ENCODE data around the gene PIK3R1.

The PIK3R1 gene

GRCh38 chr5:68297656-68298055 lies 82.1 kb downstream of the PIK3R1 start:
- Histone ChIP-seq H3K4me1 (ENCODE audit: control insufficient read depth, low read depth, low read length) (no peaks in the 10 kb centered on the region), H4K8ac (ENCODE audit: low read depth, low read length) (no peak overlapping the region), H3K79me1 (ENCODE audit: low read length) (no peaks in the 10 kb centered on the region), H3K23ac (ENCODE audit: low read length) (no peak overlapping the region), H3K4ac (ENCODE audit: low read depth, low read length) (no peak overlapping the region), H3K27me3 (ENCODE audit: insufficient read depth, low read length, poor library complexity) (no peaks in the 10 kb centered on the region), H3K4me2 (ENCODE audit: low read length) (no peak overlapping the region), H2BK120ac (ENCODE audit: low read depth, low read length) (no peak overlapping the region), H2BK15ac (replicated peaks; ENCODE audit: low read depth) (no peak overlapping the region), H3K79me2 (ENCODE audit: control insufficient read depth, insufficient read depth, low read length) (no peaks in the 10 kb centered on the region), H2AK5ac (ENCODE audit: low read length) (no peak overlapping the region), H3K56ac (ENCODE audit: low read length) (no peak overlapping the region), H3K9ac (ENCODE audit: low read length) (no peak overlapping the region), H3K4me3 (ENCODE audit: low read length) (no peak overlapping the region), H3K36me3 (ENCODE audit: control insufficient read depth, insufficient read depth, low read length) (peaks cover 1% of the 10 kb centered on the region), H2BK5ac (ENCODE audit: low read length) (no peak overlapping the region), H3K18ac (ENCODE audit: low read length) (no peak overlapping the region), H4K5ac (ENCODE audit: low read length) (no peak overlapping the region), H3K27ac (ENCODE audit: low read depth, low read length) (no peak overlapping the region)
- no CpG with 5 or more reads among the region's 4 CpGs for WGBS (ENCODE audit: extremely low coverage, insufficient coverage, low lambda C conversion rate)
- DNase-seq: no peak

GRCh38 chr5:68298479-68298878 lies 82.9 kb downstream of the PIK3R1 start:
- H2BK15ac ChIP-seq (replicated peaks; ENCODE audit: low read depth): no peak overlapping the region
- no peak overlapping the region for H3K27ac ChIP-seq (ENCODE audit: low read depth, low read length)
- H3K56ac ChIP-seq (ENCODE audit: low read length): no peak overlapping the region
- H3K4ac ChIP-seq (ENCODE audit: low read depth, low read length): no peak overlapping the region
- no peak overlapping the region for H2AK5ac ChIP-seq (ENCODE audit: low read length)
- H2BK120ac ChIP-seq (ENCODE audit: low read depth, low read length): no peak overlapping the region
- no peaks in the 10 kb centered on the region for H3K79me2 ChIP-seq (ENCODE audit: control insufficient read depth, insufficient read depth, low read length)
- no peaks in the 10 kb centered on the region for H3K27me3 ChIP-seq (ENCODE audit: insufficient read depth, low read length, poor library complexity)
- H3K4me3 ChIP-seq (ENCODE audit: low read length): no peak overlapping the region
- no peak overlapping the region for H3K18ac ChIP-seq (ENCODE audit: low read length)
- H3K4me1 ChIP-seq (ENCODE audit: control insufficient read depth, low read depth, low read length): no peaks in the 10 kb centered on the region
- no peak for DNase-seq
- no peak overlapping the region for H3K23ac ChIP-seq (ENCODE audit: low read length)
- no peak overlapping the region for H3K9ac ChIP-seq (ENCODE audit: low read length)
- H3K4me2 ChIP-seq (ENCODE audit: low read length): no peak overlapping the region
- peaks cover 1% of the 10 kb centered on the region for H3K36me3 ChIP-seq (ENCODE audit: control insufficient read depth, insufficient read depth, low read length)
- no peaks in the 10 kb centered on the region for H3K79me1 ChIP-seq (ENCODE audit: low read length)
- no peak overlapping the region for H4K8ac ChIP-seq (ENCODE audit: low read depth, low read length)
- H2BK5ac ChIP-seq (ENCODE audit: low read length): no peak overlapping the region
- no CpG with 5 or more reads among the region's 2 CpGs for WGBS (ENCODE audit: extremely low coverage, insufficient coverage, low lambda C conversion rate)
- H4K5ac ChIP-seq (ENCODE audit: low read length): no peak overlapping the region

GRCh38 chr5:68299105-68299504 lies 83.5 kb downstream of the PIK3R1 start:
- Histone ChIP-seq H3K79me2 (ENCODE audit: control insufficient read depth, insufficient read depth, low read length) (no peaks in the 10 kb centered on the region), H4K8ac (ENCODE audit: low read depth, low read length) (no peak overlapping the region), H3K4ac (ENCODE audit: low read depth, low read length) (no peak overlapping the region), H3K9ac (ENCODE audit: low read length) (no peak overlapping the region), H3K79me1 (ENCODE audit: low read length) (no peaks in the 10 kb centered on the region), H3K18ac (ENCODE audit: low read length) (no peak overlapping the region), H4K5ac (ENCODE audit: low read length) (no peak overlapping the region), H2AK5ac (ENCODE audit: low read length) (no peak overlapping the region), H3K4me1 (ENCODE audit: control insufficient read depth, low read depth, low read length) (peaks cover 3% of the 10 kb centered on the region), H3K36me3 (ENCODE audit: control insufficient read depth, insufficient read depth, low read length) (peaks cover 1% of the 10 kb centered on the region), H3K56ac (ENCODE audit: low read length) (no peak overlapping the region), H2BK5ac (ENCODE audit: low read length) (no peak overlapping the region), H3K27ac (ENCODE audit: low read depth, low read length) (no peak overlapping the region), H2BK15ac (replicated peaks; ENCODE audit: low read depth) (no peak overlapping the region), H3K23ac (ENCODE audit: low read length) (no peak overlapping the region), H3K4me3 (ENCODE audit: low read length) (no peak overlapping the region), H2BK120ac (ENCODE audit: low read depth, low read length) (no peak overlapping the region), H3K4me2 (ENCODE audit: low read length) (no peak overlapping the region), H3K27me3 (ENCODE audit: insufficient read depth, low read length, poor library complexity) (no peaks in the 10 kb centered on the region)
- WGBS (ENCODE audit: extremely low coverage, insufficient coverage, low lambda C conversion rate): no CpG with 5 or more reads among the region's 4 CpGs
- no peak for DNase-seq

GRCh38 chr5:68299575-68299974 lies 84.0 kb downstream of the PIK3R1 start:
- no peak overlapping the region for H2BK5ac ChIP-seq (ENCODE audit: low read length)
- H3K56ac ChIP-seq (ENCODE audit: low read length): no peak overlapping the region
- no peak overlapping the region for H2AK5ac ChIP-seq (ENCODE audit: low read length)
- no peak overlapping the region for H3K4me3 ChIP-seq (ENCODE audit: low read length)
- H3K23ac ChIP-seq (ENCODE audit: low read length): no peak overlapping the region
- H4K8ac ChIP-seq (ENCODE audit: low read depth, low read length): no peak overlapping the region
- no peak overlapping the region for H2BK15ac ChIP-seq (replicated peaks; ENCODE audit: low read depth)
- no peaks in the 10 kb centered on the region for H3K27me3 ChIP-seq (ENCODE audit: insufficient read depth, low read length, poor library complexity)
- H3K79me1 ChIP-seq (ENCODE audit: low read length): no peaks in the 10 kb centered on the region
- H3K36me3 ChIP-seq (ENCODE audit: control insufficient read depth, insufficient read depth, low read length): peaks cover 1% of the 10 kb centered on the region
- no peak overlapping the region for H3K9ac ChIP-seq (ENCODE audit: low read length)
- H3K4me2 ChIP-seq (ENCODE audit: low read length): no peak overlapping the region
- no peak overlapping the region for H3K27ac ChIP-seq (ENCODE audit: low read depth, low read length)
- no peak overlapping the region for H4K5ac ChIP-seq (ENCODE audit: low read length)
- no CpG with 5 or more reads among the region's 3 CpGs for WGBS (ENCODE audit: extremely low coverage, insufficient coverage, low lambda C conversion rate)
- no peaks in the 10 kb centered on the region for H3K79me2 ChIP-seq (ENCODE audit: control insufficient read depth, insufficient read depth, low read length)
- peaks cover 3% of the 10 kb centered on the region for H3K4me1 ChIP-seq (ENCODE audit: control insufficient read depth, low read depth, low read length)
- DNase-seq: no peak
- no peak overlapping the region for H3K18ac ChIP-seq (ENCODE audit: low read length)
- H2BK120ac ChIP-seq (ENCODE audit: low read depth, low read length): no peak overlapping the region
- H3K4ac ChIP-seq (ENCODE audit: low read depth, low read length): no peak overlapping the region

GRCh38 chr5:68303038-68303738 lies 87.6 kb downstream of the PIK3R1 start:
- Histone ChIP-seq H2BK5ac (ENCODE audit: low read length) (no peak overlapping the region), H3K4ac (ENCODE audit: low read depth, low read length) (no peak overlapping the region), H3K4me1 (ENCODE audit: control insufficient read depth, low read depth, low read length) (peaks cover 3% of the 10 kb centered on the region), H3K4me2 (ENCODE audit: low read length) (no peak overlapping the region), H3K79me1 (ENCODE audit: low read length) (no peaks in the 10 kb centered on the region), H3K36me3 (ENCODE audit: control insufficient read depth, insufficient read depth, low read length) (no peaks in the 10 kb centered on the region), H3K79me2 (ENCODE audit: control insufficient read depth, insufficient read depth, low read length) (no peaks in the 10 kb centered on the region), H4K8ac (ENCODE audit: low read depth, low read length) (peak overlapping the region; percentile 15), H3K4me3 (ENCODE audit: low read length) (no peak overlapping the region), H3K9ac (ENCODE audit: low read length) (no peak overlapping the region), H2AK5ac (ENCODE audit: low read length) (no peak overlapping the region), H4K5ac (ENCODE audit: low read length) (no peak overlapping the region), H2BK15ac (replicated peaks; ENCODE audit: low read depth) (no peak overlapping the region), H3K27ac (ENCODE audit: low read depth, low read length) (no peak overlapping the region), H3K27me3 (ENCODE audit: insufficient read depth, low read length, poor library complexity) (no peaks in the 10 kb centered on the region), H2BK120ac (ENCODE audit: low read depth, low read length) (no peak overlapping the region), H3K23ac (ENCODE audit: low read length) (no peak overlapping the region), H3K18ac (ENCODE audit: low read length) (peak overlapping the region; percentile 68), H3K56ac (ENCODE audit: low read length) (no peak overlapping the region)
- DNase-seq: peak; percentile 38
- no CpG with 5 or more reads among the region's 3 CpGs for WGBS (ENCODE audit: extremely low coverage, insufficient coverage, low lambda C conversion rate)
